ENCODE data around the gene NUAK1.

The NUAK1 gene

GRCh38 chr12:106094304-106094703, 44.5 kb downstream of the NUAK1 start:
- TF ChIP-seq CTCF (conservative IDR thresholded peaks at IDR 0.05) (no peak), ZFX (IDR thresholded peaks at IDR 0.05) (no peak)
- no peak overlapping the region for H3K27ac ChIP-seq

GRCh38 chr12:106093246-106093645, 45.5 kb downstream of the NUAK1 start:
- TF ChIP-seq CTCF (conservative IDR thresholded peaks at IDR 0.05) (no peak), ZFX (IDR thresholded peaks at IDR 0.05) (no peak)
- no peak overlapping the region for H3K27ac ChIP-seq

- H3K27ac ChIP-seq = no peak overlapping the region
Observed at GRCh38 chr12:106091446-106091820, 47.3 kb downstream of the NUAK1 start.

GRCh38 chr12:106090591-106091445, 47.9 kb downstream of the NUAK1 start:
- no peak overlapping the region for H3K27ac ChIP-seq
- no peak for TF ChIP-seq ZFX (IDR thresholded peaks at IDR 0.05)
- no peak for TF ChIP-seq CTCF (conservative IDR thresholded peaks at IDR 0.05)

More at GRCh38 chr12:106091446-106091820, 47.3 kb downstream of the NUAK1 start:
- TF ChIP-seq CTCF (conservative IDR thresholded peaks at IDR 0.05) (no peak), ZFX (IDR thresholded peaks at IDR 0.05) (no peak)

- no peak overlapping the region for H3K27ac ChIP-seq
- TF ChIP-seq ZFX (IDR thresholded peaks at IDR 0.05) (no peak), CTCF (conservative IDR thresholded peaks at IDR 0.05) (no peak)
Observed at GRCh38 chr12:106089935-106090334, 48.8 kb downstream of the NUAK1 start.

GRCh38 chr12:106088811-106089485, 49.8 kb downstream of the NUAK1 start:
- no peak overlapping the region for H3K27ac ChIP-seq
- TF ChIP-seq CTCF (conservative IDR thresholded peaks at IDR 0.05) (no peak), ZFX (IDR thresholded peaks at IDR 0.05) (no peak)

- TF ChIP-seq CTCF (conservative IDR thresholded peaks at IDR 0.05) (no peak), ZFX (IDR thresholded peaks at IDR 0.05) (no peak)
Observed at GRCh38 chr12:106088246-106088808, 50.4 kb downstream of the NUAK1 start.

More at GRCh38 chr12:106088246-106088808, 50.4 kb downstream of the NUAK1 start:
- no peak overlapping the region for H3K27ac ChIP-seq

Measured in C4-2B (cell line).